HepG2 (cell line): ENCODE data around the gene FBXO24. TPM values are rescaled to one million over a fixed set of nuclear protein-coding genes. Genes with fewer than 3 reads are reported as not detected.

Experiments
- CBX2 ChIP-seq, 2 experiments: fragments of 200-600 bp in 1 of 2; sonication (generic); formaldehyde crosslinking in 1 of 2; IDR thresholded peaks; 2 replicates each; pipeline versions ENCODE4 v1.7.0 to v1.8.1; 2018 to 2022; ENCODE audit warnings: low read depth in 2 of 2, low read length in 1 of 2, mild to moderate bottlenecking in 1 of 2, missing genetic modification reagents in 1 of 2
- CTCF ChIP-seq: sonication (generic); formaldehyde crosslinking; IDR thresholded peaks from 2 replicates; pipeline ENCODE4 v1.5.0; 2020; ENCODE audit warnings: mild to moderate bottlenecking, missing genetic modification reagents, moderate library complexity
- DMAP1 ChIP-seq: IDR thresholded peaks from 2 replicates; pipeline ENCODE4 v1.6.1; 2016
- GMEB2 ChIP-seq: IDR thresholded peaks from 2 replicates; pipeline ENCODE4 v1.6.1; 2016; ENCODE audit warnings: missing biosample characterization, missing genetic modification reagents, low read depth
- GPN1 ChIP-seq: sonication (generic); formaldehyde crosslinking; IDR thresholded peaks from 2 replicates; pipeline ENCODE4 v1.5.1; 2020; ENCODE audit warnings: missing genetic modification reagents, borderline replicate concordance
- MIXL1 ChIP-seq: IDR thresholded peaks from 2 replicates; pipeline ENCODE4 v1.6.1; 2016
- MZF1 ChIP-seq: sonication (generic); formaldehyde crosslinking; IDR thresholded peaks from 2 replicates; pipeline ENCODE4 v1.8.1; 2023; ENCODE audit warnings: mild to moderate bottlenecking, missing genetic modification reagents, borderline replicate concordance
- NR2F6 ChIP-seq, 2 experiments: IDR thresholded peaks; 2 replicates each; pipeline ENCODE4 v1.6.1; 2016; ENCODE audit warnings: antibody characterized with exemption in 1 of 2, mild to moderate bottlenecking in 1 of 2
- PLSCR1 ChIP-seq: sonication (generic); formaldehyde crosslinking; IDR thresholded peaks from 2 replicates; pipeline ENCODE4 v1.5.0; 2020; ENCODE audit warnings: missing genetic modification reagents, mild to moderate bottlenecking, borderline replicate concordance
- ZBED4 ChIP-seq: sonication (generic); formaldehyde crosslinking; IDR thresholded peaks from 2 replicates; pipeline ENCODE4 v1.4.0; 2020; ENCODE audit warnings: missing genetic modification reagents, borderline replicate concordance
- ZNF414 ChIP-seq: sonication (generic); formaldehyde crosslinking; IDR thresholded peaks from 2 replicates; pipeline ENCODE4 v1.5.0; 2020; ENCODE audit warnings: missing genetic modification reagents
- ZNF580 ChIP-seq: IDR thresholded peaks from 2 replicates; pipeline ENCODE4 v1.6.1; 2016; ENCODE audit warnings: low read depth, borderline replicate concordance
- ZNF691 ChIP-seq: sonication (generic); formaldehyde crosslinking; IDR thresholded peaks from 2 replicates; pipeline ENCODE4 v1.4.0; 2020; ENCODE audit warnings: missing genetic modification reagents, low read depth, mild to moderate bottlenecking, borderline replicate concordance
- ZNF770 ChIP-seq: sonication (generic); formaldehyde crosslinking; IDR thresholded peaks from 2 replicates; pipeline ENCODE4 v1.5.0; 2020; ENCODE audit warnings: mild to moderate bottlenecking, missing genetic modification reagents
- polyA plus RNA-seq, 8 experiments: library from polyadenylated mRNA; depleted of rRNA in 3 of 8; stranded (reverse) in 7 of 8; unstranded in 1 of 8; fragments of >200 nt; fragmentation: Illumina TruSeq in 4 of 8; extraction: Trizol in 4 of 8; gene quantifications; 2 replicates each; pipeline versions ENCODE4 v1.2.1 to v1.2.3, GENCODE V29; 2011 to 2016; ENCODE audit warnings: low read depth in 4 of 8, missing spikeins in 1 of 8, mixed read lengths in 1 of 8; ENCODE audit not compliant: insufficient read depth in 1 of 8
- total RNA-seq, 5 experiments: library from RNA; depleted of rRNA; stranded (reverse); fragments of >200 nt; fragmentation: Illumina TruSeq; extraction: Trizol; gene quantifications; 2 replicates each; pipeline ENCODE4 v1.2.3, GENCODE V29; 2016; ENCODE audit warnings: low read depth in 1 of 5

Gene FBXO24
- total and polyA plus RNA-seq, 2 of the 13 experiments (the other 11 are each of a cell fraction or from before 2014, with no cell fraction given): 0.20 to 0.55 TPM

- TF ChIP-seq ZBED4 (CRISPR knock-in tag) (peak; percentile 73; the same call in 1 of the 2 replicates), PLSCR1 (CRISPR knock-in tag) (no peak), CTCF (peak; percentile 44), NR2F6 (IDR thresholded peaks at IDR 0.05) (no peak; the same call in 1 of the 2 replicates), NR2F6 (CRISPR knock-in tag; IDR thresholded peaks at IDR 0.05) (peak; percentile 86; the same call in 1 of the 2 replicates), GPN1 (CRISPR knock-in tag) (no peak), ZNF691 (no peak; the same call in 1 of the 2 replicates), MIXL1 (CRISPR knock-in tag) (peak; percentile 79; the same call in 1 of the 2 replicates), DMAP1 (CRISPR knock-in tag) (peak; percentile 62; the same call in 1 of the 2 replicates), MZF1 (CRISPR knock-in tag) (no peak), GMEB2 (CRISPR knock-in tag) (no peak), ZNF414 (CRISPR knock-in tag) (no peak), ZNF770 (CRISPR knock-in tag) (0 out of 2 replicates have a peak, but pooled peaks have one; percentile 18), ZNF580 (CRISPR knock-in tag) (0 out of 2 replicates have a peak, but pooled peaks have one; percentile 23), CBX2 (IDR thresholded peaks at IDR 0.05; ENCODE audit: low read depth, low read length) (no peak), CBX2 (CRISPR knock-in tag; IDR thresholded peaks at IDR 0.05; ENCODE audit: low read depth) (no peak)
These were observed 40.6 kb upstream of the FBXO24 start (continued) for GRCh38 chr7:100545360-100546128.
